Measurements from ENCODE around the gene LMX1A.

The LMX1A gene

DNA sequence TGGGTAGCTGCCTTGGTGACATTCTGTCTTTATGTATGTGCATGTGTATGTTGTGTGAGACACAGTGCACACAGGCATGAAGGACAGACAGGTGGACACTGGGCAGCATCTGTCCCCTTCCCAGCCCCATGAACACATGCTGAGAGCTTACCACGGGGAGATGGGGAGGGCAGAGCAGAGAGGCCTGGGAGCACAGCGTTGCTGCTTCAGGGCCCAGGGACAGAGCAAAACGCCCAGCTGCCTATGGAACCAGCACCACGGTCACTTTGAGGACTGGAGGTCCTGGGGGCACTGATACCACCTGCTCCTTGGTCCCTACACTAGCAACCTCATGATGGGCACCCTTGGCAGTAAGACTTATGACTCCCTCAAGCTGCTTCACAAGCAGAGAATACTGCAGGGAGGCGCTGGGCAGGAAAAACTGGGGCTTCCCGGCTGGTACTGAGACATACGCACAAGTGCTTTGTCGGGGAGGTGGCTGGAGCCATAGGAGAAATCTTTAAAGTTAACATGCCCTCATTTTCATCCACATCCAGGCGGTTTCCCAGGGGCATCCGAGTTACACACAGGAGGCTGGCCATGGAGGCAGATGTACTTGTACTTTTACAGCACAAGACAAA lies 40.3 kb downstream of the LMX1A start:
- no peak for DNase-seq

GRCh38 chr1:165315481-165315880 lies 41.0 kb downstream of the LMX1A start:
- no peak for DNase-seq

- no peak for DNase-seq
Observed at GRCh38 chr1:165313903-165314302, 42.6 kb downstream of the LMX1A start.

GRCh38 chr1:165312591-165312990 lies 43.9 kb downstream of the LMX1A start:
- DNase-seq, result no peak

- no peak for DNase-seq
Observed at GRCh38 chr1:165306543-165307434, 49.7 kb downstream of the LMX1A start.

- no peak for DNase-seq
Observed at GRCh38 chr1:165303386-165303785, 53.1 kb downstream of the LMX1A start.

- no peak for DNase-seq
Observed at GRCh38 chr1:165300400-165300903, 56.1 kb downstream of the LMX1A start.

DNA sequence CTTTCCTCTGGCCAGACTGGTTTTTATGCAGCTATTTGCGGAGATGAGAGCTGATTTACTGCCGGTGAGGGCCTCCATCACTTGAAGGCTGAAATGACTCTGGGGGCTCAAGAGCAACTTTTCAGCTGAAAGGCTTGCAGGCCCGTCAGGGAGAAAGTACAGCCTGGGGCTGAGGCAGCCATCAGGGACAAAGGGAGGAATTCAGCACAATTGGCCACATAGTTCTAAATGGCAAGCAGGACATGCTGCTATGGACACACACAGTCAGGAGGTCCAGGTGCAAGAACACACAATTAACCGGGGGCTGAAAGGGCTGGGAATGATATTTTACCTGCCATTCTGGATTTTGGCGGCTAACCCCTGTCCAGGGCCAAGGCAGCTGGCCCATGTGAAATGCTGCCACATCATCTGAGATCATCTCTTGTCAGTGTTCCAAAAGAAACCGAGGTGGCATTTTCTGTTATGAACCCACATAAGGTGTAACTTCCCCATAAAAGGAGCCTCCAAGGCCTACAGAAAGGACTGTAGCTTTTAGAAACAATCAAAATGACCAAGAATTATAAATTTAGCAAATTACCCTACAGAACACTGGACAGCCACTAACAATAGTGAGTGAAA lies 58.2 kb downstream of the LMX1A start:
- DNase-seq, result no peak

DNA sequence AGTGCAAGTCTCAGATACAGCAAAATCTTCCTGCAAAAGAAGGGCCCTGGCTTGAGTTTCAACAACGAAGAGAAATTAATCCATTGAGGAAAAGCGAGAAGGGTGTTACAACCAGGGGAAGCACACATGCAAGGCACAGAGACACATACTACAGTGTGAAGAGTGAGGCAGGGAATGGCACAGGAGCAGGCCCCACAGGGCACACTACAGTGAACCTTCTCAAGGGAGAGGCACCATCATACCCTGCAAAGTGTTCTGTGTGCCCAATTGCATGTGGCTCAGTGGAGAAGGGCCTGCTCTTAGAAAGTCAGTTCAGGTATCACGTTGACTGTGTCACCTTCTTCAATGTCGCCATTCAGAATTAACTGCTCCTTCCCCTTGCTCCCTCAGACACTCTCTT lies 60.3 kb downstream of the LMX1A start:
- DNase-seq, result no peak

- DNase-seq, result no peak
Observed at GRCh38 chr1:165290148-165290547, 66.4 kb downstream of the LMX1A start.

GRCh38 chr1:165289556-165289955 lies 67.0 kb downstream of the LMX1A start:
- DNase-seq, result no peak

DNA sequence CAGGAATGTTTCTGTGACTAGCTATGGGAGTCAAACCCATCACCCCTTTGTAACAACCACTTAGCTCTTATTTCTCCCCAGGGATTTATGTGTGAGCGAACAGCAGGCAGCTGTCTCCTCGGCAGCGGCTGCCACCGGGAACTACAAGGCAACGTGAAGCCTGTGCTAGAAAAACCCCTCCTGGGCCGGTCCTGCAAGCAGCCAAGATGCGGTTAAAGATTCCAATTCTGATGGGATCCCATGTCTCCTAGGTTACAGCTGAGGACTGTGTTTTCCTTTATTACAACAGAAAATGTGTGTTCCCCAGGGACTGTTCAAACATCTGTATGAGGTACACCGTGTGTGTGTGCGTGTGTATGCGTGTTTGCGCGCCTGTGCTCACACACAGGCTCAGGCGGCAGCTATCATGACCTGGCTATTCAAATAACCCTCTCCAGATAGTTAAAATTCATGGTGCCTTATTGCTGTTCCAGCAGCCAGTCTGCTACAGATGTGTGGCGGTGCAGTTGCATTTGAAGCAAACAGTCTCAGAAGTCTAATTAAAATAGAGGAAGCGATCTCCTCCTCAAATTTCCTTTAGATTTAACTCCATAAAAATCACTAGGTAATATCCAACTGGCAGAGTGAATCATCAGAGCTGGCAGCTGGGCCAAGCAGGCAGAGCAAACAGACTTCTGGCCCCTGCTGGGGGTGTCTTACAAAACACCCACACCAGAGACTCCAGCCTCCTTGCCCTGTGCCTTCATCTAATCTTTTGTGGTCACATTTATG lies 68.0 kb downstream of the LMX1A start:
- DNase-seq, result peak; percentile 49

- DNase-seq, result no peak
Observed at GRCh38 chr1:165287781-165288180, 68.7 kb downstream of the LMX1A start.

DNA sequence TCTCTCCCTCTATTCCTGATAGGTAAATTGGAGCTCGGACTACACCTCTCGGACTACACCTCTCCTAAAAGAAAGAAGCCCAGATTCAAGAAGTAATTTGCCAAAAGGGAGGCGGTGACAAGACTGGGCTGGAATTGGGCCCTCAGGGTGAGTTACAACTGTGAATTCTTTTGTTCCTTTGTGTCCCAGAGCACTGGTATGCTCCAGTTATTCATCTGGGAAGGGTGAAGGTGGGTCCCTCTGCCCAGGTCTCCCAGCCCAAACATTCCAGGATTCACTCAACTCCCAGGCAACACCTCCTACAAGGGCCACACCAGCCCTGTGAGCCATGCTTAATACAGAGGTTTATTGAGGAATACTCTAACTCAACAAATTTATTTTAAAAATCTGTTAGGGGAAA lies 69.2 kb downstream of the LMX1A start:
- no peak for DNase-seq

DNA sequence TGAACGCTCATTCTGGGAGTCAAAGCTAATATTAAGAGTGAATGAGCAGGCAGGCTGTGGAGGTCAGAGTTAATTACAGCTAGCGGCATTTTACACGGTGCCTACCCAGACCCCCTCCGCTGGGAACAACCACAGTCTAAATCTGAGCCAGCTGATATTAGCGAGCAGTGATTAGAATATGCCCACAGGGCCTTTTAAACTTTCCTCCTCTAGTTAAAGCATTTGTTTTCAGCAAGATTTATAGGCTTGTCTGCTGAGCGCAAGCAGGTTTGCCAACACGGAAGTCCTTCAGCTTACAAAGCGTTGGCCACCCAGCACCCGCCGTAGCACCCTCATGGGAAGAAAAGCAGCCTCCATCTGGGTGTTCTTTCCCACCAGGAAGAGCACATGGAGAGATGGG lies 72.1 kb downstream of the LMX1A start:
- no peak for DNase-seq

GRCh38 chr1:165281207-165281901 lies 75.2 kb downstream of the LMX1A start:
- no peak for DNase-seq

DNA sequence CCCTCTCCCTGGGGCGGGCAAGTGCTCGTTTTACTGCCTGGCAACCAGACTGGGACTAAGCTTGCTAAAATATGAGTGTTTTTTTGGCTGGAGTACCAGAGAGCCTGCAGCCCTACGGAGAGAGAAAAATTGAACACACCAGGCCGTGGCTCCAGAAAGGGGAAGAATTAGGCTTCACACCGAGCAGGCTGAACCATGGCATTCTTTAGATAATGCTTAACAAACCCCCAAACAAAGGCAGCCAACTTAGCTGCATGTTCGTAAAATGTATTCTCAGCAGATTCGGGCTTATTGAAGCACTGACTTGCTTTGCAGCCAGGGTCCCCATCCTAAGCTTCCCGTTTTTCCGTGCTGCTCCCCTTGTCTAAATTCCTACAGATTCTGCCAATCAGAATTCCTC lies 76.6 kb downstream of the LMX1A start:
- no peak for DNase-seq

- no peak for DNase-seq
Observed at GRCh38 chr1:165276314-165276713, 80.2 kb downstream of the LMX1A start.

DNA sequence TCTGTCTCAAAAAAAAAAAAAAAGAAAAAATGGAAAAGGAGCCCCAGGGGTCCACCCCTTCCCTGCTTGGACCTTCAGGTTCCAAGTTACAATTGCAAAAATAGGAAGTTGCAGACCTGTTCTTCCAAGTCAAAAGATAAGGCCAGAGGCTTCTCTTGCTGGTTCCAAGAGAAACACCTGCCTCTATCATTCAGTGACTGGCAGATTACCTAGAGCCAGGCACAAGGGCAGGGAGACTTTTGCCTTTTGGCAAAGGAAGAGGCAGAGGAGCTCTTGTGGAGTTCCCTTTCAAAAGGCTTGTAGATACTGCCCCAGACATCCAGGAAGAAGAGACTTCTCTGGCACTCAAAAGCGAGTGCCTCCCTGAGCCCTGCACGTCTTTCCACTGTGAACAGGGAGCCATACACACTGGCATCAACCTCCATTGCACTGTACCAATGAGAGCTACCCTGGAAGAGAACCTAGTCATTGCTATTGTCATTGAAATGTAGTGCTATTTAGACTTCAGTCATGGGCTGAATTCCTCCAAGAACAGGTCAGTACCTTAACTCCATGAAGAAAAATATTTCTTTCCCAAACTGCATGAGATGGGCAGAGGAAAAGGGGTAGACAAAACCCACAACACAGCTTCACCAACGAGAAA lies 91.2 kb downstream of the LMX1A start:
- no peak for DNase-seq

GRCh38 chr1:165259706-165260428 lies 96.6 kb downstream of the LMX1A start:
- DNase-seq, result no peak

DNA sequence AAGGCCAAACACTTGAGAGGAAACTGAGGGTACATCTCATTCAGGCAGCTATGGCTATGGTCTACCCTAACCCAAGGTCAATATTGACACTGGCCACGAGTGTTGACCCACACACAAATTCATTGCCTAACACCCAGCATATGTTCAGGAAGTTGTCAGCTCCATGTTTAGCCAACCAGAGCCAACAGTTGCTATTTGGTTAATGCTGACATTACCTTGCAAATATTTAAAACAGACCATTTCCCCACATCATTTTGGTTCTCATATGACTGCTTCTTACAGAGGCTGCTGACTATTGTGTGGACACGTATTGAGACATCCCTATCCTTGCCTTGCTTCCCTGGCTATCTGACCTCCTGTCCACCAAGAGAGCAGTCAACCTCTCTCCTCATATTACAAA lies 97.3 kb downstream of the LMX1A start:
- peak; percentile 46 for DNase-seq
